Raji (cell line): ENCODE measurements around the gene IL17D.

Experiments used
- POLR2A ChIP-seq: IDR thresholded peaks from 2 replicates; pipeline ENCODE4 v1.6.1; 2011; ENCODE audit warnings: low read depth, low read length, control low read depth; ENCODE audit not compliant: insufficient read depth

Gene IL17D

GRCh38 chr13:20684546-20684945, 19.0 kb upstream of the IL17D start:
- no peak for TF ChIP-seq POLR2A

GRCh38 chr13:20685092-20685491, 18.4 kb upstream of the IL17D start:
- no peak for TF ChIP-seq POLR2A

- TF ChIP-seq POLR2A = no peak
These were observed 17.3 kb upstream of the IL17D start for GRCh38 chr13:20686167-20686566.

GRCh38 chr13:20686863-20687579, 16.5 kb upstream of the IL17D start:
- TF ChIP-seq POLR2A = no peak

- no peak for TF ChIP-seq POLR2A
These were observed 14.2 kb upstream of the IL17D start for GRCh38 chr13:20689291-20689690.

- no peak for TF ChIP-seq POLR2A
These were observed 11.9 kb upstream of the IL17D start for GRCh38 chr13:20691616-20692015.

- no peak for TF ChIP-seq POLR2A
These were observed 7.4 kb upstream of the IL17D start for GRCh38 chr13:20696073-20696472.

GRCh38 chr13:20699715-20700114, 3.8 kb upstream of the IL17D start:
- no peak for TF ChIP-seq POLR2A

GRCh38 chr13:20700288-20700687, 3.2 kb upstream of the IL17D start:
- no peak for TF ChIP-seq POLR2A

GRCh38 chr13:20701461-20701860, 2.0 kb upstream of the IL17D start:
- TF ChIP-seq POLR2A = no peak

GRCh38 chr13:20702530-20702914, 977 bp upstream of the IL17D start:
- no peak for TF ChIP-seq POLR2A

- peak; percentile 65 for TF ChIP-seq POLR2A
These were observed 420 bp downstream of the IL17D start for GRCh38 chr13:20703780-20704458.

- TF ChIP-seq POLR2A = no peak
These were observed 1.1 kb downstream of the IL17D start for GRCh38 chr13:20704459-20705069.

- TF ChIP-seq POLR2A = no peak
These were observed 3.2 kb downstream of the IL17D start for GRCh38 chr13:20706661-20707060.

- TF ChIP-seq POLR2A = no peak
These were observed 4.7 kb downstream of the IL17D start for GRCh38 chr13:20708216-20708615.

- TF ChIP-seq POLR2A = no peak
These were observed 5.9 kb downstream of the IL17D start for GRCh38 chr13:20709369-20709768.
